Nephron progenitor cell (in vitro differentiated cells): ENCODE data around the gene ATP9A.
"Not testable (repeated sequence)": the region's sequence is repeated elsewhere in the genome, so short reads cannot be mapped to it uniquely, and the experiment has no call there.

Source experiments
- DNase-seq: peaks from one replicate; pipeline ENCODE4 v3.0.0; 2021
- H3K27ac Mint-ChIP-seq: 2 replicates; pipeline ENCODE4 v1.8.0; 2021; ENCODE audit warnings: mild to moderate bottlenecking, moderate library complexity, mixed read lengths
- H3K27me3 Mint-ChIP-seq: 2 replicates; pipeline ENCODE4 v1.8.0; 2021; ENCODE audit warnings: mild to moderate bottlenecking, low read depth, mixed read lengths; ENCODE audit not compliant: poor library complexity
- H3K36me3 Mint-ChIP-seq: 2 replicates; pipeline ENCODE4 v1.8.0; 2021; ENCODE audit warnings: low read depth, mixed read lengths
- H3K4me1 Mint-ChIP-seq: 2 replicates; pipeline ENCODE4 v1.8.0; 2021; ENCODE audit warnings: mixed read lengths
- H3K4me3 Mint-ChIP-seq: 2 replicates; pipeline ENCODE4 v1.8.0; 2021; ENCODE audit warnings: mild to moderate bottlenecking, moderate library complexity, mixed read lengths
- H3K9me3 Mint-ChIP-seq: 2 replicates; pipeline ENCODE4 v1.8.0; 2021; ENCODE audit warnings: mild to moderate bottlenecking, moderate library complexity, mixed read lengths
- TF ChIP-seq, protein P1 (sequence below): fragments of 200-600 bp; sonication (generic); IDR thresholded peaks from 2 replicates; pipeline ENCODE4 v1.5.0; 2021; ENCODE audit warnings: antibody characterized with exemption

Gene ATP9A

DNA sequence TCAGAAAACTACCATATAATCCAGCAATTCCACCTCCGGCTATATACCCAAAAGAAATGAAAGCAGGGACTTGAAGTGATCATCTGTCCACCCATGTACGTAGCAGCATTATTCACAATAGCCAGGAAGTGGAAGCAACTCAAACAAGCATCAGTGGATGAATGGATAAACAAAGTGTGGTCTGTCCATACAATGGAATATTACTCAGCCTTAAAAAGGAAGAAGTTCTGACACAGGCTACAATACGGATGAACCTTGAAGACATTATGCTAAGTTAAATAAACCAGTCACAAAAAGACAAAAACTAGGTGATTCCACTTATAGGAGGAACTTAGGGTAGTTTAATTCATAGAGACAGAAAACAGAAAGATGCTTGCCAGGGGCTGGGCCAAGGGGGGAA is 76.5 kb downstream of the ATP9A start:
- Mint-ChIP-seq H3K27me3 (no peaks in the 10 kb centered on the region), H3K9me3 (no peaks in the 10 kb centered on the region), H3K27ac (no peak overlapping the region), H3K36me3 (peaks cover 41% of the 10 kb centered on the region), H3K4me1 (peaks cover 31% of the 10 kb centered on the region), H3K4me3 (no peak overlapping the region)
- DNase-seq: no peak
- TF ChIP-seq, protein P1, sequence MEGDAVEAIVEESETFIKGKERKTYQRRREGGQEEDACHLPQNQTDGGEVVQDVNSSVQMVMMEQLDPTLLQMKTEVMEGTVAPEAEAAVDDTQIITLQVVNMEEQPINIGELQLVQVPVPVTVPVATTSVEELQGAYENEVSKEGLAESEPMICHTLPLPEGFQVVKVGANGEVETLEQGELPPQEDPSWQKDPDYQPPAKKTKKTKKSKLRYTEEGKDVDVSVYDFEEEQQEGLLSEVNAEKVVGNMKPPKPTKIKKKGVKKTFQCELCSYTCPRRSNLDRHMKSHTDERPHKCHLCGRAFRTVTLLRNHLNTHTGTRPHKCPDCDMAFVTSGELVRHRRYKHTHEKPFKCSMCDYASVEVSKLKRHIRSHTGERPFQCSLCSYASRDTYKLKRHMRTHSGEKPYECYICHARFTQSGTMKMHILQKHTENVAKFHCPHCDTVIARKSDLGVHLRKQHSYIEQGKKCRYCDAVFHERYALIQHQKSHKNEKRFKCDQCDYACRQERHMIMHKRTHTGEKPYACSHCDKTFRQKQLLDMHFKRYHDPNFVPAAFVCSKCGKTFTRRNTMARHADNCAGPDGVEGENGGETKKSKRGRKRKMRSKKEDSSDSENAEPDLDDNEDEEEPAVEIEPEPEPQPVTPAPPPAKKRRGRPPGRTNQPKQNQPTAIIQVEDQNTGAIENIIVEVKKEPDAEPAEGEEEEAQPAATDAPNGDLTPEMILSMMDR: no peak

GRCh38 chr20:51688600-51689244 is 79.5 kb downstream of the ATP9A start:
- no peaks in the 10 kb centered on the region for H3K9me3 Mint-ChIP-seq
- peaks cover 53% of the 10 kb centered on the region for H3K36me3 Mint-ChIP-seq
- H3K4me1 Mint-ChIP-seq: peaks cover 16% of the 10 kb centered on the region
- TF ChIP-seq, protein P1: no peak
- H3K27me3 Mint-ChIP-seq: no peaks in the 10 kb centered on the region
- peak overlapping the region; percentile 91 for H3K27ac Mint-ChIP-seq
- H3K4me3 Mint-ChIP-seq: no peak overlapping the region
- no peak for DNase-seq

DNA sequence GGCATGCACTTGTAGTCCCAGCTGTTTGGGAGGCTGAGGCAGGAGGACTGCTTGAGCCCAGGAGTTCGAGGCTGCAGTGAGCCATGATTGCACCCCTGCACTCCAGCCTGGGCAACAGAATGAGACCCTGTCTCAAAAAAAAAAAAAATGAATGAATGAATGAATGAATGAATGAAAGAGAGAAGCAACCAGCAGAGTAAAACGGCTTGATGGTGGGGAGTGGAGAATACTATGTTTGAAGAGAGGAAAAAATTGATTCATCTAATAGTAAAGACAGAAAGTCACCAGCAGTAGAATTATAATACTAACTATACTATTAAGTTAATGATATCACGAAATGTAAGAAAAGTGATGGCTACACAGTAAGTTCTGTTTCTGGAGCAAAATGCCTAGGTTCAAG is 80.6 kb downstream of the ATP9A start:
- Mint-ChIP-seq H3K9me3 (no peaks in the 10 kb centered on the region), H3K4me3 (no peak overlapping the region), H3K4me1 (peaks cover 10% of the 10 kb centered on the region), H3K27ac (no peak overlapping the region), H3K36me3 (peaks cover 46% of the 10 kb centered on the region), H3K27me3 (no peaks in the 10 kb centered on the region)
- DNase-seq: no peak
- TF ChIP-seq, protein P1: no peak

DNA sequence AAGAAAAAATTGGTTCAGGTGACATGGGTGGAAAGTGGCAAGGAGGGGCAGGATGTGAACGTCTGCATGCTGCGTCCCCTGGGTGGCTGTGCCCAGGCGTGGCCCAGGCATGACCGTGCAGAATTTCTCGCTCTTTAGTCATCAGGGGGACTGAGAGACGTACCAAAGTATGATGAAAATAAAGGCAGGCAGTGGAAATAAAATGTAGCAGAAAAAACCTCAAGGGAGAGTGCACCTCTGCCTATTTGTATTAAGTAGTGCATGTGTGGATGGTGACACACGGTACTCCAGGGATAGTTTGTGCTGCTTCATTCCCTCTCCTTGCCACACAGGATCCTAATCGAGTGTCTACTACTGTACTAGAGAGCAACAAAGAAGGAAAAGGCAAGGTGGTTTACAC is 81.1 kb downstream of the ATP9A start:
- Mint-ChIP-seq H3K4me1 (peaks cover 10% of the 10 kb centered on the region), H3K36me3 (peaks cover 44% of the 10 kb centered on the region), H3K9me3 (no peaks in the 10 kb centered on the region), H3K4me3 (no peak overlapping the region), H3K27me3 (no peaks in the 10 kb centered on the region), H3K27ac (peak overlapping the region; percentile 10)
- no peak for DNase-seq
- TF ChIP-seq, protein P1: no peak

DNA sequence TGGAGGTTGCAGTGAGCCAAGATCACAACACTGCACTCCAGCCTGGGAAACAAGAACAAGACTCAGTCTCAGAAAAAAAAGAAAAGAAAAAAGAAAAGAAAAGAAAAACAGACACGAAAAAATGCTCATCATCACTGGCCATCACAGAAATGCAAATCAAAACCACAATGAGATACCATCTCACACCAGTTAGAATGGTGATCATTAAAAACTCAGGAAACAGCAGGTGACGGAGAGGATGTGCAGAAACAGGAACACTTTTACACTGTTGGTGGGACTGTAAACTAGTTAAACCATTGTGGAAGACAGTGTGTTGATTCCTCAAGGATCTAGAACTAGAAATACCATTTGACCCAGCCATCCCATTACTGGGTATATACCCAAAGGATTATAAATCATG is 82.7 kb downstream of the ATP9A start:
- not testable (repeated sequence) for H3K9me3 Mint-ChIP-seq, H3K27ac Mint-ChIP-seq, H3K4me3 Mint-ChIP-seq, DNase-seq, H3K27me3 Mint-ChIP-seq
- H3K4me1 Mint-ChIP-seq: peaks cover 18% of the 10 kb centered on the region
- peaks cover 36% of the 10 kb centered on the region for H3K36me3 Mint-ChIP-seq

GRCh38 chr20:51680067-51680749 is 88.0 kb downstream of the ATP9A start:
- peaks cover 17% of the 10 kb centered on the region for H3K36me3 Mint-ChIP-seq
- no peak for DNase-seq
- H3K27ac Mint-ChIP-seq: no peak overlapping the region
- peaks cover 42% of the 10 kb centered on the region for H3K4me1 Mint-ChIP-seq
- no peaks in the 10 kb centered on the region for H3K27me3 Mint-ChIP-seq
- TF ChIP-seq, protein P1: no peak
- no peaks in the 10 kb centered on the region for H3K9me3 Mint-ChIP-seq
- H3K4me3 Mint-ChIP-seq: peak overlapping the region; percentile 18
